ENCODE measurements around the gene LYRM9.

GRCh38 chr17:27921077-27921476 is 27.9 kb upstream of the LYRM9 start:
- TF ChIP-seq CTCF (IDR thresholded peaks at IDR 0.05; ENCODE audit: insufficient read depth, low read length, poor library complexity, severe bottlenecking) = no peak
- no peak for TF ChIP-seq EZH2phosphoT487 (conservative IDR thresholded peaks at IDR 0.05; ENCODE audit: low read length)
